ENCODE data around the gene RHOH. TPM values are rescaled to one million over a fixed set of nuclear protein-coding genes. Genes with fewer than 3 reads are reported as not detected.

The RHOH gene
- total and polyA plus RNA-seq, 10 of the 15 experiments (the other 5 are each of a cell fraction or from before 2014, with no cell fraction given): 46.5 to 120 (median 57.9) TPM

DNA sequence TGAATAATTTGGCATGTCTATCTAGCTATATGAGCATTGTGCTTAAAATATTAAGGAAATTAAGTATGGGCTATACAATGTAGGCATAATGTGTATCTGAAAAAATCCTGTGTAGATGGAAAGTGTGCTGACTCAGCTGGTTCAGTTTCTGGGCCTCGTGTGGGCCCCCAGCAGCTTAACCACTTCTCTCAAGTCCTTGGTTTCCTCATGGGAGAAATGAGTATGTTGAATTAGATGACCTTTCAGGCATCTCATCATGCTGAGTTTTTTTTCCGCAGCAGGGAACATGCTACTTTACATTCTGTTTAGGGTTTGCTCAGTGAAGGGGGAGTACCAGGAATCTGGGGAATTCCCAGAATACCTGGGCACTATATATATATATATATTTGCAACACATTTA, 30.5 kb downstream of the RHOH start (continued):
- TF ChIP-seq, protein P1, sequence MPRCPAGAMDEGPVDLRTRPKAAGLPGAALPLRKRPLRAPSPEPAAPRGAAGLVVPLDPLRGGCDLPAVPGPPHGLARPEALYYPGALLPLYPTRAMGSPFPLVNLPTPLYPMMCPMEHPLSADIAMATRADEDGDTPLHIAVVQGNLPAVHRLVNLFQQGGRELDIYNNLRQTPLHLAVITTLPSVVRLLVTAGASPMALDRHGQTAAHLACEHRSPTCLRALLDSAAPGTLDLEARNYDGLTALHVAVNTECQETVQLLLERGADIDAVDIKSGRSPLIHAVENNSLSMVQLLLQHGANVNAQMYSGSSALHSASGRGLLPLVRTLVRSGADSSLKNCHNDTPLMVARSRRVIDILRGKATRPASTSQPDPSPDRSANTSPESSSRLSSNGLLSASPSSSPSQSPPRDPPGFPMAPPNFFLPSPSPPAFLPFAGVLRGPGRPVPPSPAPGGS (IDR thresholded peaks at IDR 0.05; ENCODE audit: borderline replicate concordance, insufficient read depth, low read depth, low read length, poor library complexity, severe bottlenecking): peak; percentile 97
- TF ChIP-seq SPI1 (IDR thresholded peaks at IDR 0.05; ENCODE audit: borderline replicate concordance, insufficient read depth, low read depth, low read length) (peak; percentile 27; the same call in 1 of the 2 replicates), HDAC6 (IDR thresholded peaks at IDR 0.05; ENCODE audit: unreplicated experiment) (no peak), CREM (IDR thresholded peaks at IDR 0.05; ENCODE audit: low read depth) (peak; percentile 88), ZZZ3 (IDR thresholded peaks at IDR 0.05; ENCODE audit: control insufficient read depth, insufficient read length, low read depth) (no peak), POLR2A (IDR thresholded peaks at IDR 0.05; ENCODE audit: low read depth, low read length) (0 out of 2 replicates have a peak, but pooled peaks have one; percentile 29), IKZF2 (IDR thresholded peaks at IDR 0.05) (peak; percentile 89 to 93), SP1 (IDR thresholded peaks at IDR 0.05; ENCODE audit: low read depth, low read length) (peak; percentile 62), STAT1 (conservative IDR thresholded peaks at IDR 0.05) (no peak), DPF2 (IDR thresholded peaks at IDR 0.05) (peak; percentile 42; the same call in 1 of the 2 replicates), MYB (IDR thresholded peaks at IDR 0.05; ENCODE audit: borderline replicate concordance, low read depth, low read length) (no peak), BCL11A (IDR thresholded peaks at IDR 0.05; ENCODE audit: low read depth, low read length) (peak; percentile 91), ZNF274 (IDR thresholded peaks at IDR 0.05; ENCODE audit: insufficient read depth, insufficient read length) (no peak), SUPT20H (IDR thresholded peaks at IDR 0.05; ENCODE audit: borderline replicate concordance, control insufficient read depth, low read depth, low read length) (no peak), ZBED1 (IDR thresholded peaks at IDR 0.05; ENCODE audit: borderline replicate concordance) (peak; percentile 92; the same call in 1 of the 2 replicates), BRCA1 (IDR thresholded peaks at IDR 0.05; ENCODE audit: low read depth, low read length) (no peak), YBX1 (IDR thresholded peaks at IDR 0.05) (no peak), EP300 (IDR thresholded peaks at IDR 0.05; ENCODE audit: borderline replicate concordance in 1 of 2, control insufficient read depth in 1 of 2, low read depth in 2 of 2, low read length in 2 of 2) (peak in 1 of 2 experiments; percentile 73; a peak in 2 of 4 replicates)
- TF ChIP-seq, protein P2, sequence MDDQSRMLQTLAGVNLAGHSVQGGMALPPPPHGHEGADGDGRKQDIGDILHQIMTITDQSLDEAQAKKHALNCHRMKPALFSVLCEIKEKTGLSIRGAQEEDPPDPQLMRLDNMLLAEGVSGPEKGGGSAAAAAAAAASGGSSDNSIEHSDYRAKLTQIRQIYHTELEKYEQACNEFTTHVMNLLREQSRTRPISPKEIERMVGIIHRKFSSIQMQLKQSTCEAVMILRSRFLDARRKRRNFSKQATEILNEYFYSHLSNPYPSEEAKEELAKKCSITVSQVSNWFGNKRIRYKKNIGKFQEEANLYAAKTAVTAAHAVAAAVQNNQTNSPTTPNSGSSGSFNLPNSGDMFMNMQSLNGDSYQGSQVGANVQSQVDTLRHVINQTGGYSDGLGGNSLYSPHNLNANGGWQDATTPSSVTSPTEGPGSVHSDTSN (IDR thresholded peaks at IDR 0.05; ENCODE audit: insufficient replicate concordance, low read depth, low read length): peak; percentile 23
- TF ChIP-seq, protein P3, sequence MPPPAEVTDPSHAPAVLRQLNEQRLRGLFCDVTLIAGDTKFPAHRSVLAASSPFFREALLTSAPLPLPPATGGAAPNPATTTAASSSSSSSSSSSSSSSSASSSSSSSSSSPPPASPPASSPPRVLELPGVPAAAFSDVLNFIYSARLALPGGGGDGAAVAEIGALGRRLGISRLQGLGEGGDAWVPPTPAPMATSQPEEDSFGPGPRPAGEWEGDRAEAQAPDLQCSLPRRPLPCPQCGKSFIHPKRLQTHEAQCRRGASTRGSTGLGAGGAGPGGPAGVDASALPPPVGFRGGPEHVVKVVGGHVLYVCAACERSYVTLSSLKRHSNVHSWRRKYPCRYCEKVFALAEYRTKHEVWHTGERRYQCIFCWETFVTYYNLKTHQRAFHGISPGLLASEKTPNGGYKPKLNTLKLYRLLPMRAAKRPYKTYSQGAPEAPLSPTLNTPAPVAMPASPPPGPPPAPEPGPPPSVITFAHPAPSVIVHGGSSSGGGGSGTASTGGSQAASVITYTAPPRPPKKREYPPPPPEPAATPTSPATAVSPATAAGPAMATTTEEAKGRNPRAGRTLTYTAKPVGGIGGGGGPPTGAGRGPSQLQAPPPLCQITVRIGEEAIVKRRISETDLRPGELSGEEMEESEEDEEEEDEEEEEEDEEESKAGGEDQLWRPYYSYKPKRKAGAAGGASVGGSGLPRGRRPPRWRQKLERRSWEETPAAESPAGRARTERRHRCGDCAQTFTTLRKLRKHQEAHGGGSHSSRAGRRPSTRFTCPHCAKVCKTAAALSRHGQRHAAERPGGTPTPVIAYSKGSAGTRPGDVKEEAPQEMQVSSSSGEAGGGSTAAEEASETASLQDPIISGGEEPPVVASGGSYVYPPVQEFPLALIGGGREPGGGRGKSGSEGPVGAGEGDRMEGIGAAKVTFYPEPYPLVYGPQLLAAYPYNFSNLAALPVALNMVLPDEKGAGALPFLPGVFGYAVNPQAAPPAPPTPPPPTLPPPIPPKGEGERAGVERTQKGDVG (CRISPR knock-in tag; IDR thresholded peaks at IDR 0.05): no peak
- TF ChIP-seq, protein P4, sequence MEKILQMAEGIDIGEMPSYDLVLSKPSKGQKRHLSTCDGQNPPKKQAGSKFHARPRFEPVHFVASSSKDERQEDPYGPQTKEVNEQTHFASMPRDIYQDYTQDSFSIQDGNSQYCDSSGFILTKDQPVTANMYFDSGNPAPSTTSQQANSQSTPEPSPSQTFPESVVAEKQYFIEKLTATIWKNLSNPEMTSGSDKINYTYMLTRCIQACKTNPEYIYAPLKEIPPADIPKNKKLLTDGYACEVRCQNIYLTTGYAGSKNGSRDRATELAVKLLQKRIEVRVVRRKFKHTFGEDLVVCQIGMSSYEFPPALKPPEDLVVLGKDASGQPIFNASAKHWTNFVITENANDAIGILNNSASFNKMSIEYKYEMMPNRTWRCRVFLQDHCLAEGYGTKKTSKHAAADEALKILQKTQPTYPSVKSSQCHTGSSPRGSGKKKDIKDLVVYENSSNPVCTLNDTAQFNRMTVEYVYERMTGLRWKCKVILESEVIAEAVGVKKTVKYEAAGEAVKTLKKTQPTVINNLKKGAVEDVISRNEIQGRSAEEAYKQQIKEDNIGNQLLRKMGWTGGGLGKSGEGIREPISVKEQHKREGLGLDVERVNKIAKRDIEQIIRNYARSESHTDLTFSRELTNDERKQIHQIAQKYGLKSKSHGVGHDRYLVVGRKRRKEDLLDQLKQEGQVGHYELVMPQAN (conservative IDR thresholded peaks at IDR 0.05): no peak
- TF ChIP-seq, protein P5, sequence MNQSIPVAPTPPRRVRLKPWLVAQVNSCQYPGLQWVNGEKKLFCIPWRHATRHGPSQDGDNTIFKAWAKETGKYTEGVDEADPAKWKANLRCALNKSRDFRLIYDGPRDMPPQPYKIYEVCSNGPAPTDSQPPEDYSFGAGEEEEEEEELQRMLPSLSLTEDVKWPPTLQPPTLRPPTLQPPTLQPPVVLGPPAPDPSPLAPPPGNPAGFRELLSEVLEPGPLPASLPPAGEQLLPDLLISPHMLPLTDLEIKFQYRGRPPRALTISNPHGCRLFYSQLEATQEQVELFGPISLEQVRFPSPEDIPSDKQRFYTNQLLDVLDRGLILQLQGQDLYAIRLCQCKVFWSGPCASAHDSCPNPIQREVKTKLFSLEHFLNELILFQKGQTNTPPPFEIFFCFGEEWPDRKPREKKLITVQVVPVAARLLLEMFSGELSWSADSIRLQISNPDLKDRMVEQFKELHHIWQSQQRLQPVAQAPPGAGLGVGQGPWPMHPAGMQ (IDR thresholded peaks at IDR 0.05; ENCODE audit: borderline replicate concordance): no peak

All from GM12878 (cell line).